RWPE2 (cell line): ENCODE data around the gene COL26A1.

ENCODE experiments used
- ATAC-seq: fragments of 200-7000 bp; cut with Tn5 transposase; 3 replicates; pipeline ENCODE4 v1.9.1; 2021; ENCODE audit warnings: low read depth
- DNase-seq: peaks from one replicate; pipeline ENCODE4 v3.0.0-alpha.2; 2020; ENCODE audit warnings: low spot score
- H3K27ac ChIP-seq: fragments of 450-650 bp; 2 replicates; pipeline ENCODE4 v1.5.1; 2017; ENCODE audit warnings: mild to moderate bottlenecking; ENCODE audit not compliant: poor library complexity, severe bottlenecking
- H3K27me3 ChIP-seq: fragments of 250-450 bp; sonication (Bioruptor Pico); 2 replicates; pipeline ENCODE4 v1.5.1; 2021; ENCODE audit warnings: mild to moderate bottlenecking, moderate library complexity; ENCODE audit not compliant: insufficient read depth, poor library complexity, severe bottlenecking
- H3K36me3 ChIP-seq: fragments of 250-450 bp; sonication (Bioruptor Pico); 2 replicates; pipeline ENCODE4 v1.5.1; 2020; ENCODE audit warnings: low read depth, mild to moderate bottlenecking, moderate library complexity
- H3K4me1 ChIP-seq: fragments of 250-450 bp; sonication (Bioruptor Pico); 2 replicates; pipeline ENCODE4 v1.5.1; 2021; ENCODE audit warnings: mild to moderate bottlenecking, moderate library complexity; ENCODE audit not compliant: insufficient read depth, poor library complexity, severe bottlenecking
- H3K4me3 ChIP-seq: fragments of 250-450 bp; sonication (Bioruptor Pico); 2 replicates; pipeline ENCODE4 v1.5.1; 2021; ENCODE audit warnings: mild to moderate bottlenecking, moderate library complexity; ENCODE audit not compliant: severe bottlenecking
- H3K9me3 ChIP-seq: fragments of 250-450 bp; sonication (Bioruptor Pico); 2 replicates; pipeline ENCODE4 v1.5.1; 2021; ENCODE audit warnings: mild to moderate bottlenecking, moderate library complexity; ENCODE audit not compliant: severe bottlenecking
- TF ChIP-seq, protein P1 (sequence below): fragments of 450-650 bp; IDR thresholded peaks from one replicate; pipeline ENCODE4 v1.5.1; 2017; ENCODE audit warnings: mild to moderate bottlenecking, moderate library complexity; ENCODE audit not compliant: poor library complexity, severe bottlenecking

COL26A1 gene

DNA sequence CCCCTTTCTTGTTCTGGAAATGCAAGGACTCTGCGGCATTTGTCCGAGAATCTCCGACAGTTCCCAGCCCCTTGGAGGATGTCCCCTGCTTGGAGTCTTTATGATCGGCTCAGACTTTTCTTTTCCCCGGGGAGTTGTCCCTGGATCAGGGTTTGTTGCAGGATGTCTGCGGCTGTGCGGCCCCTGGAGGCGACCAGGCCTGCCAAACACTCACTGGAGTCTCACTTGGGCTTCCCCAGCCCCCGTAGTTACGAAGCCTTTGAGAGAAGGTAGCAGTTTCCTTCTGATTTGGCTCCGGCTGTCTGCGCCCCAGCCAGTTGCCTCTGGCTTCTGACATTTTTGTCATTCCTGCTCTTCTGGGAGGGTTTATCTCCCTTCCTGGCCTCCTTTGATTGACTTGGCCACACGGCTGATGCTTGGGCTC lies 16.1 kb downstream of the COL26A1 start:
- Histone ChIP-seq H3K4me1 (no peaks in the 10 kb centered on the region), H3K27me3 (peaks cover under 1% of the 10 kb centered on the region), H3K36me3 (no peaks in the 10 kb centered on the region), H3K4me3 (no peak overlapping the region), H3K9me3 (no peaks in the 10 kb centered on the region), H3K27ac (no peak overlapping the region)
- DNase-seq (no peak), ATAC-seq (no peak)
- TF ChIP-seq, protein P1, sequence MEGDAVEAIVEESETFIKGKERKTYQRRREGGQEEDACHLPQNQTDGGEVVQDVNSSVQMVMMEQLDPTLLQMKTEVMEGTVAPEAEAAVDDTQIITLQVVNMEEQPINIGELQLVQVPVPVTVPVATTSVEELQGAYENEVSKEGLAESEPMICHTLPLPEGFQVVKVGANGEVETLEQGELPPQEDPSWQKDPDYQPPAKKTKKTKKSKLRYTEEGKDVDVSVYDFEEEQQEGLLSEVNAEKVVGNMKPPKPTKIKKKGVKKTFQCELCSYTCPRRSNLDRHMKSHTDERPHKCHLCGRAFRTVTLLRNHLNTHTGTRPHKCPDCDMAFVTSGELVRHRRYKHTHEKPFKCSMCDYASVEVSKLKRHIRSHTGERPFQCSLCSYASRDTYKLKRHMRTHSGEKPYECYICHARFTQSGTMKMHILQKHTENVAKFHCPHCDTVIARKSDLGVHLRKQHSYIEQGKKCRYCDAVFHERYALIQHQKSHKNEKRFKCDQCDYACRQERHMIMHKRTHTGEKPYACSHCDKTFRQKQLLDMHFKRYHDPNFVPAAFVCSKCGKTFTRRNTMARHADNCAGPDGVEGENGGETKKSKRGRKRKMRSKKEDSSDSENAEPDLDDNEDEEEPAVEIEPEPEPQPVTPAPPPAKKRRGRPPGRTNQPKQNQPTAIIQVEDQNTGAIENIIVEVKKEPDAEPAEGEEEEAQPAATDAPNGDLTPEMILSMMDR = no peak

DNA sequence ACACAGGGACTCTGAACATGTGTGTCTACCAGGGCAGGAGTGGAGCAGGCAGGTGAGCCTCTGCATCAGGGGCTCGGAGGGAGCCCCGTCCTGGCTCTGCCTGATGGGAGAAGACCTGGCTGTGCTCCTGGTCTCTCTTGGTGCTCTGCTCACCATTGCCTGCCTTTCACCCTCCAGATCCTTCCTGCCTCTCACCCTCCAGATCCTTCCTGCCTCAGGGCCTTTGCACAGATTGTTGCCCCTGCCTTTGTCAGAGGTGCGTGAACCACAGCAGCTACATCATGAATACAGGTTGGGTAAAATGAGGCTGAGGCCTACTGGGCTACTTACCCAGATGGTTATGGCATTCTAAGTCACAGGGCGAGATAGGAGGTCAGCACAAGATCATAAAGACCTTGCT lies 16.6 kb downstream of the COL26A1 start:
- no peak overlapping the region for H3K27ac ChIP-seq
- H3K4me1 ChIP-seq = no peaks in the 10 kb centered on the region
- H3K9me3 ChIP-seq = no peaks in the 10 kb centered on the region
- no peaks in the 10 kb centered on the region for H3K27me3 ChIP-seq
- DNase-seq = no peak
- TF ChIP-seq, protein P1 = no peak
- ATAC-seq = no peak
- no peaks in the 10 kb centered on the region for H3K36me3 ChIP-seq
- no peak overlapping the region for H3K4me3 ChIP-seq

DNA sequence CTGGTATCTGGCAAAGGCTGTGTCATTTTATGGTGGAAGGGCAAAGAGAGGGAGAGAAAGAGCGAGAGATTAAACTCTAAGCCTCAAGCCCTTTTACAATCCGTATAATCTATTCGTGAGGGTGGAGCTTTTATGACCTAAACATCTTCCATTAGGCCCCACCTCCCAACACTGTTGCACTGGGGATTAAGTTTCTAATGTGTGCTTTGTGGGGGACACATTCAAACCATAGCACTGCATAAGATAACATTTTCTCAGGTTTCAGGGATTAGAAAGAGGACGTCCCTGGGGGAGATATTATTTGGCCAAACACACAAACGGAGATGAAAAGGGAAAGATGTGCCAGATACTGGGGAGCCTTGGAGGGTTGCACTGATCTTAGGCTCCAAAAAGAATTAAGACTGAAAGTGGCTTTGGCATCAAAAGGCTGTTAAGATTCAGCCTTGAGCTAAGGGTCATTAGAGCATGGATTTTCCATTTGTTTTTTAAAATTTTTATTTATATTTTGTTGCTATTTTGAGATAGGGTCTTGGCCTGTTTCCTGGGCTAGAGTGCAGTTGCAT lies 19.0 kb downstream of the COL26A1 start:
- TF ChIP-seq, protein P1 = no peak
- no peaks in the 10 kb centered on the region for H3K9me3 ChIP-seq
- DNase-seq = no peak
- no peaks in the 10 kb centered on the region for H3K27me3 ChIP-seq
- H3K27ac ChIP-seq = no peak overlapping the region
- no peaks in the 10 kb centered on the region for H3K36me3 ChIP-seq
- no peaks in the 10 kb centered on the region for H3K4me1 ChIP-seq
- H3K4me3 ChIP-seq = no peak overlapping the region
- ATAC-seq = no peak

DNA sequence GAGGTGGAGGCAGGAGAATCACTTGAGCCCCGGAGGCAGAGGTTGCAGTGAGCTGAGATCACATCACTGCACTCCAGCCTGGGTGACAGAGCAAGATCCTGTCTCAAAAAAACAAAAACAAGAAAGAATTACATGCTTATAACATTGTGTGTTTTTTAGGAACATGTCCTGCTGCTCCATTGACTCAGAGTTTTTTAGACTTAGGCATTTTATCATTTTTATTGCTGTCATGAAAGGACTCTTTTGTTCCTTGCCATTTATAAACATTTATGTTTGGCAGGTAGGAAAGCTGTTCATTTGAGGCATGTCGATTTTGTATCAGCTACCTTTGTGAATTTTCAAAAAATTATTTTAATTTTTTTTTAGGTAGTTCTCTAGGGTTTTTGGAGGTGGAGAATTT lies 20.3 kb downstream of the COL26A1 start:
- Histone ChIP-seq H3K9me3 (no peaks in the 10 kb centered on the region), H3K27ac (no peak overlapping the region), H3K4me1 (no peaks in the 10 kb centered on the region), H3K4me3 (no peak overlapping the region), H3K36me3 (no peaks in the 10 kb centered on the region), H3K27me3 (no peaks in the 10 kb centered on the region)
- ATAC-seq (no peak), DNase-seq (no peak)
- TF ChIP-seq, protein P1 = no peak

DNA sequence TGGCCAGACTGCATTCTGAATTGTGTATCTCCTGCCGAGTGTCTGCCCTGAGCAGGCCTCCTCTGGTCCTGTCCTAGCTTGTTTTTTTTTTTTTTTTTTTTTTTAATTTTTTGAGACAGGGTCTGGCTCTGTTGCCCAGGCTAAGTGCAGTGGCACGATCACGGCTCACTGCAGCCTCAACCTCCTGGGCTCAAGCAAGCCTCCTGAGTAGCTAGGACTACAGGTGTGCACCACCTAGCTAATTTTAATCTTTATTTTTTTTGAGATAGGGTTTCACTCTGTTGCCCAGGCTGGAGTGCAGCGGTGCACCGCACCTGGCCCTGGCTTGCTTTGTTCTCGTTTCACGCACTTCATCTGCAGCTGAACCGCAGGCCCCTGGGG lies 23.5 kb downstream of the COL26A1 start:
- Histone ChIP-seq H3K36me3 (no peaks in the 10 kb centered on the region), H3K9me3 (no peaks in the 10 kb centered on the region), H3K4me3 (no peak overlapping the region), H3K27ac (no peak overlapping the region), H3K4me1 (no peaks in the 10 kb centered on the region), H3K27me3 (no peaks in the 10 kb centered on the region)
- DNase-seq = no peak
- no peak for ATAC-seq
- TF ChIP-seq, protein P1 = no peak
